GM12878 (cell line): ENCODE measurements around the gene VAV2. TPM values are rescaled to one million over a fixed set of nuclear protein-coding genes. Genes with fewer than 3 reads are reported as not detected.

ENCODE experiments used
- ATAC-seq: fragments of 200-7000 bp; cut with Tn5 transposase; 3 replicates; pipeline ENCODE4 v1.9.1; 2020; ENCODE audit warnings: mild to moderate bottlenecking, moderate library complexity
- BruUV-seq: library from RNA; stranded (reverse); fragments of 400-500 nt; replicated peaks from 2 replicates; lab custom pipeline; 2021; lab: Mats Ljungman, UMichigan
- CTCF ChIA-PET: fragments of 300-600 bp; sonication (Branson Sonifier 250); formaldehyde crosslinking; extraction: SDS; loops from one replicate; lab custom pipeline; 2021; ENCODE audit warnings: inconsistent platforms; lab: Yijun Ruan, JAX
- POLR2A ChIA-PET: fragments of 350-600 bp; formaldehyde crosslinking; extraction: SDS; loops from one replicate; lab custom pipeline; 2021; ENCODE audit warnings: inconsistent platforms; lab: Charles Lee
- RAD21 ChIA-PET: fragments of 300-600 bp; sonication (Branson Sonifier 250); formaldehyde crosslinking; loops from one replicate; lab custom pipeline; 2023; ENCODE audit warnings: antibody characterized with exemption; ENCODE audit not compliant: unreplicated experiment; lab: Charles Lee
- SMC1A ChIA-PET: fragments of 300-600 bp; sonication (Branson Sonifier 250); formaldehyde crosslinking; loops from one replicate; lab custom pipeline; 2023; ENCODE audit not compliant: unreplicated experiment, uncharacterized antibody; lab: Charles Lee
- DNase-seq: peaks from one replicate; pipeline ENCODE4 v3.0.0-alpha.2; 2011; ENCODE audit warnings: low read depth, low spot score
- FAIRE-seq: peaks from 3 replicates; lab custom pipeline; 2011; peaks lifted over from hg19 to GRCh38; lab: Jason Lieb, UNC
- H2AFZ ChIP-seq: 2 replicates; pipeline ENCODE4 v1.6.0; 2011; ENCODE audit warnings: low read depth, low read length, control low read depth; ENCODE audit not compliant: control insufficient read depth
- H3K27ac ChIP-seq: 2 replicates; pipeline ENCODE4 v1.5.1; 2011; ENCODE audit warnings: control low read depth; ENCODE audit not compliant: control insufficient read depth, insufficient read depth
- H3K27me3 ChIP-seq, 2 experiments: replicated peaks in 1 of 2; 2 replicates each; pipeline versions ENCODE4 v1.6.0 to v1.6.1; 2011; ENCODE audit warnings: low read length in 1 of 2; ENCODE audit not compliant: control insufficient read depth in 2 of 2, insufficient read depth in 2 of 2
- H3K36me3 ChIP-seq, 2 experiments: 2 replicates each; pipeline ENCODE4 v1.5.1; 2011; ENCODE audit warnings: low read length in 1 of 2; ENCODE audit not compliant: control insufficient read depth in 2 of 2, insufficient read depth in 2 of 2
- H3K4me1 ChIP-seq: 2 replicates; pipeline ENCODE4 v1.6.1; 2011; ENCODE audit warnings: mild to moderate bottlenecking, low read length, moderate library complexity, mixed read lengths; ENCODE audit not compliant: control insufficient read depth, insufficient read depth
- H3K4me2 ChIP-seq: 2 replicates; pipeline ENCODE4 v1.6.0; 2011; ENCODE audit warnings: control low read depth; ENCODE audit not compliant: control insufficient read depth, insufficient read depth
- H3K4me3 ChIP-seq: fragments of 200-600 bp; sonication (generic); 2 replicates; pipeline ENCODE4 v1.5.1; 2016
- H3K79me2 ChIP-seq: 2 replicates; pipeline ENCODE4 v1.6.0; 2011; ENCODE audit warnings: low read length; ENCODE audit not compliant: control insufficient read depth, insufficient read depth
- H3K9ac ChIP-seq: 2 replicates; pipeline ENCODE4 v1.8.0; 2011; ENCODE audit warnings: low read length, control low read depth, mixed read lengths; ENCODE audit not compliant: control insufficient read depth, insufficient read depth
- H3K9me3 ChIP-seq: replicated peaks from 3 replicates; pipeline ENCODE4 v1.5.1; 2011; ENCODE audit warnings: mild to moderate bottlenecking, low read length; ENCODE audit not compliant: control insufficient read depth, insufficient read depth
- H4K20me1 ChIP-seq: 2 replicates; pipeline ENCODE4 v1.6.0; 2011; ENCODE audit not compliant: control insufficient read depth, insufficient read depth
- CBX5 ChIP-seq: sonication (generic); IDR thresholded peaks from 2 replicates; pipeline ENCODE4 v1.6.1; 2016; ENCODE audit warnings: low read depth, moderate library complexity, mild to moderate bottlenecking, inconsistent platforms
- CHD4 ChIP-seq: fragments of 200-600 bp; sonication (generic); IDR thresholded peaks from 2 replicates; pipeline ENCODE4 v1.6.1; 2016; ENCODE audit warnings: mild to moderate bottlenecking
- EP300 ChIP-seq, 2 experiments: fragments of 150-350 bp in 1 of 2; IDR thresholded peaks; 2 replicates each; pipeline ENCODE4 v1.6.1; 2011 to 2012; ENCODE audit warnings: low read depth in 2 of 2, low read length in 2 of 2, borderline replicate concordance in 1 of 2, improper control_type of control experiment in 1 of 2, inconsistent platforms in 1 of 2; ENCODE audit not compliant: control insufficient read depth in 1 of 2
- JUND ChIP-seq: IDR thresholded peaks from 2 replicates; pipeline ENCODE4 v1.6.1; 2012; ENCODE audit warnings: low read depth, mild to moderate bottlenecking, low read length, improper control_type of control experiment, moderate library complexity
- MEF2A ChIP-seq: IDR thresholded peaks from 2 replicates; pipeline ENCODE4 v1.6.1; 2011; ENCODE audit warnings: low read depth, mild to moderate bottlenecking, low read length, moderate library complexity; ENCODE audit not compliant: insufficient read depth
- POLR2AphosphoS5 ChIP-seq: IDR thresholded peaks from 2 replicates; pipeline ENCODE4 v1.6.1; 2011; ENCODE audit warnings: mild to moderate bottlenecking, low read length, inconsistent platforms
- RAD51 ChIP-seq: fragments of 450-650 bp; IDR thresholded peaks from 2 replicates; pipeline ENCODE4 v1.6.1; 2016; ENCODE audit warnings: moderate library complexity, mild to moderate bottlenecking, inconsistent platforms
- SIX5 ChIP-seq: IDR thresholded peaks from 2 replicates; pipeline ENCODE4 v1.6.1; 2011; ENCODE audit warnings: mild to moderate bottlenecking, low read depth, low read length, moderate library complexity; ENCODE audit not compliant: severe bottlenecking
- SREBF2 ChIP-seq: IDR thresholded peaks from 2 replicates; pipeline ENCODE4 v1.6.1; 2012; ENCODE audit warnings: mild to moderate bottlenecking, low read length
- ZNF274 ChIP-seq: IDR thresholded peaks from one replicate; pipeline ENCODE4 v1.8.0; 2011; ENCODE audit not compliant: insufficient read length, insufficient read depth
- WGBS: methylation state at CpG from one replicate; pipeline ENCODE4 v1.1.6; 2016; ENCODE audit warnings: low lambda C conversion rate; ENCODE audit not compliant: insufficient replicate concordance, insufficient coverage; ENCODE audit errors: missing lambda C conversion rate; 5-methylcytosine and 5-hydroxymethylcytosine counted together
- in situ Hi-C: fragments of 300-500 bp; cut with MboI; formaldehyde crosslinking; loops from 9 replicates; pipeline ENCODE4 v1.14.3; 2018; ENCODE audit warnings: mixed read lengths
- intact Hi-C: fragments of 100-400 bp; cut with micrococcal nuclease; formaldehyde crosslinking; loops from one replicate; pipeline ENCODE4 v1.14.2; 2022; ENCODE audit not compliant: unreplicated experiment
- polyA plus RNA-seq, 11 experiments: library from polyadenylated mRNA; depleted of rRNA in 4 of 11; unstranded in 6 of 11; stranded (reverse) in 5 of 11; fragments of >200 nt; fragmentation: Nextera tagmentation in 4 of 11; fragmentation: Illumina TruSeq in 1 of 11; extraction: Ambion mirVana in 4 of 11; extraction: Trizol in 1 of 11; gene quantifications; 1 replicate in 1 of 11; 2 replicates in 10 of 11; pipeline versions ENCODE4 v1.2.1 to v1.2.3, GENCODE V29; 2011 to 2016; ENCODE audit warnings: inconsistent platforms in 2 of 11, missing spikeins in 2 of 11, low read depth in 1 of 11
- total RNA-seq, 4 experiments: library from RNA; depleted of rRNA in 3 of 4; stranded (reverse); fragments of >200 nt in 3 of 4; fragmentation: Illumina TruSeq in 1 of 4; extraction: Trizol in 1 of 4; gene quantifications; 2 replicates each; pipeline versions ENCODE4 v1.2.1 to v1.2.3, GENCODE V29; 2013 to 2021
- TF ChIP-seq, protein P1 (sequence below): fragments of 450-650 bp; IDR thresholded peaks from 2 replicates; pipeline ENCODE4 v1.6.1; 2017; ENCODE audit warnings: mild to moderate bottlenecking

The VAV2 gene
- total and polyA plus RNA-seq, 10 of the 15 experiments (the other 5 are each of a cell fraction or from before 2014, with no cell fraction given), result 0.13 to 43.9 (median 16.9) TPM

DNA sequence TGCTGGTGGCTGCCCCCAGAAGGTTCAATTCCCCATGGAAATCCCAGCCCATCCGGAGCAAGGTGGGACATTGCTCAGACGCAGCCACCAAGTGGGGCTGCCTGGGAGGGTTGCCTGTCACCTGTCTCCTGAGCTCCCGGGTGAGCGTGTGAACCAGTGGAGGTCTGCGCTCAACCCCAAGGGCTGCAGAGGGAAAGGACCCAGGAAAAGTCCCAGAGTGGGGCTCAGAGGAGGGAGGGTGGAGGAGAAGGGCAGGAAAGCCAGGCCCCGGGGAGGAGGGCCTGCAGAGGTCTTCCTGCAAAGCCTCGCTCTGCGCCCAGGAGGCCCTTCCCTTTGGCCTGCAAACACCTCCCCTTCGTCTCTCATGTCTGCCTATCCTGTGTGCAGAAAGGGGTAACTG is 134.5 kb downstream of the VAV2 start:
- no peak for TF ChIP-seq CHD4
- no peak for TF ChIP-seq EP300 (IDR thresholded peaks at IDR 0.05; ENCODE audit: borderline replicate concordance in 1 of 2, control insufficient read depth in 1 of 2, low read depth in 2 of 2, low read length in 2 of 2)
- TF ChIP-seq POLR2AphosphoS5, result no peak
- no peak for TF ChIP-seq RAD51
- TF ChIP-seq SIX5, result no peak
- Histone ChIP-seq H3K9me3 (no peaks in the 10 kb centered on the region), H3K79me2 (no peaks in the 10 kb centered on the region; the same call in none of the 2 replicates), H3K4me3 (no peak overlapping the region), H2AFZ (no peak overlapping the region), H3K27ac (no peak overlapping the region), H3K4me1 (no peaks in the 10 kb centered on the region), H4K20me1 (0 out of 2 replicates have a peak, but pooled peaks cover 2% of the 10 kb centered on the region), H3K36me3 (peaks cover 6 to 26% of the 10 kb centered on the region in 2 experiments; a peak in 3 of 4 replicates), H3K4me2 (no peak overlapping the region), H3K9ac (no peak overlapping the region), H3K27me3 (no peaks in the 10 kb centered on the region)
- BruUV-seq, result no TSS peak
- in situ Hi-C loops (no loop called here), intact Hi-C loops (no loop called here)
- WGBS, result 80% methylated on average over 5 of the region's 9 CpGs
- FAIRE-seq, result no peak
- ChIA-PET SMC1A (no interaction called here), RAD21 (interaction anchor here (0.7 kb wide), 1 partner anchor 136 kb away, joined by 3 read pairs; no protein-coding TSS in a partner anchor), POLR2A (no interaction called here), CTCF (no interaction called here)
- no peak for DNase-seq
- no peak for ATAC-seq

DNA sequence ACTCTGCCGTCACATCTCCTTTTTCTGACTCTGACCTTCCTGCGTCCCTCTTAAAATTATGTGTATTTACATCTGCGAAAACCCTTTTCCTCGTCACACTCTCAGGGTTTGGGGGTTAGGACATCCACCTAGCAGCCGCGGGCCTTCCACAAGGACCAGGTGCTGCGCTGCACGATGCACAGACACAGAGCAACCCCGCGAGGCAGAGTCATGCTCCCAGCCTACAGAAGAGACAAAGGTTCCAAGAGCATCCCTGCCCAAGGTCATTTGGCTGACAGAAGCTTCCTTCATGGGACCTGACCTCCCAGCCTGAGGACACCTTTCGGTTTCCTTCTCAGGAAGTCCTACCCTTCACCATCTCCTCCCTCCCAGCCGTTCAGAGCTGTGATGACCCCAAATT is 135.3 kb downstream of the VAV2 start:
- in situ Hi-C loops, result no loop called here
- TF ChIP-seq CHD4 (no peak), EP300 (IDR thresholded peaks at IDR 0.05; ENCODE audit: borderline replicate concordance in 1 of 2, control insufficient read depth in 1 of 2, low read depth in 2 of 2, low read length in 2 of 2) (no peak), CBX5 (no peak), MEF2A (no peak), JUND (no peak), ZNF274 (no peak), SREBF2 (no peak)
- TF ChIP-seq, protein P1, sequence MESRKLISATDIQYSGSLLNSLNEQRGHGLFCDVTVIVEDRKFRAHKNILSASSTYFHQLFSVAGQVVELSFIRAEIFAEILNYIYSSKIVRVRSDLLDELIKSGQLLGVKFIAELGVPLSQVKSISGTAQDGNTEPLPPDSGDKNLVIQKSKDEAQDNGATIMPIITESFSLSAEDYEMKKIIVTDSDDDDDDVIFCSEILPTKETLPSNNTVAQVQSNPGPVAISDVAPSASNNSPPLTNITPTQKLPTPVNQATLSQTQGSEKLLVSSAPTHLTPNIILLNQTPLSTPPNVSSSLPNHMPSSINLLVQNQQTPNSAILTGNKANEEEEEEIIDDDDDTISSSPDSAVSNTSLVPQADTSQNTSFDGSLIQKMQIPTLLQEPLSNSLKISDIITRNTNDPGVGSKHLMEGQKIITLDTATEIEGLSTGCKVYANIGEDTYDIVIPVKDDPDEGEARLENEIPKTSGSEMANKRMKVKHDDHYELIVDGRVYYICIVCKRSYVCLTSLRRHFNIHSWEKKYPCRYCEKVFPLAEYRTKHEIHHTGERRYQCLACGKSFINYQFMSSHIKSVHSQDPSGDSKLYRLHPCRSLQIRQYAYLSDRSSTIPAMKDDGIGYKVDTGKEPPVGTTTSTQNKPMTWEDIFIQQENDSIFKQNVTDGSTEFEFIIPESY, result no peak

More for the DNA sequence above, 135.3 kb downstream of the VAV2 start:
- WGBS, result 89% methylated on average over 12 of the region's 12 CpGs
- DNase-seq, result no peak
- SMC1A ChIA-PET, result no interaction called here
- Histone ChIP-seq H3K4me2 (no peak overlapping the region), H3K9ac (no peak overlapping the region), H3K4me1 (no peaks in the 10 kb centered on the region), H3K4me3 (no peak overlapping the region), H2AFZ (no peak overlapping the region), H3K27ac (no peak overlapping the region), H3K36me3 (peaks cover 6 to 23% of the 10 kb centered on the region in 2 experiments; a peak in 3 of 4 replicates), H3K79me2 (no peaks in the 10 kb centered on the region; the same call in 1 of the 2 replicates), H3K27me3 (no peaks in the 10 kb centered on the region), H3K9me3 (no peaks in the 10 kb centered on the region), H4K20me1 (0 out of 2 replicates have a peak, but pooled peaks cover 2% of the 10 kb centered on the region)
- intact Hi-C loops, result no loop called here
- CTCF ChIA-PET, result interaction anchor here (0.6 kb wide), 1 partner anchor 86 kb away, joined by 4 read pairs; no protein-coding TSS in a partner anchor
- POLR2A ChIA-PET, result no interaction called here
- RAD21 ChIA-PET, result interaction anchor here (0.7 kb wide), 1 partner anchor 137 kb away, joined by 3 read pairs; no protein-coding TSS in a partner anchor
- no peak for FAIRE-seq
- BruUV-seq, result TSS peak; percentile 37
- ATAC-seq, result no peak
